Neural progenitor cell (in vitro differentiated cells): ENCODE measurements around the gene OPCML. TPM values are rescaled to one million over a fixed set of nuclear protein-coding genes. Genes with fewer than 3 reads are reported as not detected.
A peak's percentile ranks its signal among the peaks of the same experiment; 100 is the strongest.

Experiments
- DNase-seq: peaks from one replicate; pipeline ENCODE4 v3.0.0-alpha.2; 2016; ENCODE audit warnings: low spot score
- H2AFZ ChIP-seq: fragments of 200-600 bp; sonication (generic); replicated peaks from 2 replicates; pipeline ENCODE4 v1.6.1; 2016; ENCODE audit warnings: antibody characterized with exemption
- H3F3A ChIP-seq: fragments of 200-600 bp; sonication (generic); 2 replicates; pipeline ENCODE4 v1.6.1; 2016; ENCODE audit warnings: antibody characterized with exemption, low read depth
- H3K27ac ChIP-seq: fragments of 200-600 bp; sonication (generic); 2 replicates; pipeline ENCODE4 v1.5.1; 2016; ENCODE audit warnings: mild to moderate bottlenecking
- H3K27me3 ChIP-seq: fragments of 200-600 bp; sonication (generic); 2 replicates; pipeline ENCODE4 v1.6.1; 2016; ENCODE audit warnings: mild to moderate bottlenecking, moderate library complexity
- H3K36me3 ChIP-seq: fragments of 200-600 bp; sonication (generic); 2 replicates; pipeline ENCODE4 v1.5.1; 2016
- H3K4me1 ChIP-seq: fragments of 200-600 bp; sonication (generic); 2 replicates; pipeline ENCODE4 v1.6.1; 2016; ENCODE audit warnings: mixed run types
- H3K4me2 ChIP-seq: fragments of 200-600 bp; sonication (generic); 2 replicates; pipeline ENCODE4 v1.6.1; 2016
- H3K4me3 ChIP-seq: fragments of 200-600 bp; sonication (generic); 2 replicates; pipeline ENCODE4 v1.5.1; 2016
- H3K79me2 ChIP-seq: fragments of 200-600 bp; sonication (generic); 2 replicates; pipeline ENCODE4 v1.6.1; 2016; ENCODE audit warnings: low read depth
- H3K9ac ChIP-seq: fragments of 200-600 bp; sonication (generic); 2 replicates; pipeline ENCODE4 v1.6.1; 2016
- H3K9me3 ChIP-seq: fragments of 200-600 bp; sonication (generic); 2 replicates; pipeline ENCODE4 v1.5.1; 2016; ENCODE audit warnings: low read depth
- H4K20me1 ChIP-seq: fragments of 200-600 bp; sonication (generic); 2 replicates; pipeline ENCODE4 v1.6.1; 2016; ENCODE audit warnings: low read depth
- H3K27ac Mint-ChIP-seq: 3 replicates; pipeline ENCODE4 v1.8.0; 2021; ENCODE audit warnings: mixed read lengths
- H3K27me3 Mint-ChIP-seq: 2 replicates; pipeline ENCODE4 v1.8.0; 2022; ENCODE audit warnings: low read depth, mild to moderate bottlenecking, inconsistent platforms, moderate library complexity, mixed read lengths; ENCODE audit not compliant: insufficient read depth
- H3K36me3 Mint-ChIP-seq: 3 replicates; pipeline ENCODE4 v1.8.0; 2021; ENCODE audit warnings: mixed read lengths
- H3K4me1 Mint-ChIP-seq: 3 replicates; pipeline ENCODE4 v1.8.0; 2021; ENCODE audit warnings: mixed read lengths
- H3K4me3 Mint-ChIP-seq: 3 replicates; pipeline ENCODE4 v1.8.0; 2021; ENCODE audit warnings: mild to moderate bottlenecking, moderate library complexity, mixed read lengths
- H3K9me3 Mint-ChIP-seq: 3 replicates; pipeline ENCODE4 v1.8.0; 2020; ENCODE audit warnings: mixed read lengths
- EZH2 ChIP-seq: fragments of 200-600 bp; sonication (generic); IDR thresholded peaks from 2 replicates; pipeline ENCODE4 v1.6.1; 2017; ENCODE audit warnings: antibody characterized with exemption, mild to moderate bottlenecking, moderate library complexity
- EZH2phosphoT487 ChIP-seq: fragments of 200-600 bp; sonication (generic); IDR thresholded peaks from 2 replicates; pipeline ENCODE4 v1.6.1; 2017; ENCODE audit warnings: antibody characterized with exemption
- total RNA-seq: library from RNA; depleted of rRNA; stranded (reverse); fragments of >200 nt; gene quantifications from 2 replicates; pipeline ENCODE4 v1.2.3, GENCODE V29; 2015; ENCODE audit warnings: low replicate concordance
- TF ChIP-seq, protein P1 (sequence below): fragments of 200-600 bp; sonication (generic); IDR thresholded peaks from 2 replicates; pipeline ENCODE4 v1.5.1; 2017; ENCODE audit warnings: antibody characterized with exemption, mild to moderate bottlenecking

Gene OPCML
- total RNA-seq, 1 donor from 2014 or later, result 0.02 TPM

DNA sequence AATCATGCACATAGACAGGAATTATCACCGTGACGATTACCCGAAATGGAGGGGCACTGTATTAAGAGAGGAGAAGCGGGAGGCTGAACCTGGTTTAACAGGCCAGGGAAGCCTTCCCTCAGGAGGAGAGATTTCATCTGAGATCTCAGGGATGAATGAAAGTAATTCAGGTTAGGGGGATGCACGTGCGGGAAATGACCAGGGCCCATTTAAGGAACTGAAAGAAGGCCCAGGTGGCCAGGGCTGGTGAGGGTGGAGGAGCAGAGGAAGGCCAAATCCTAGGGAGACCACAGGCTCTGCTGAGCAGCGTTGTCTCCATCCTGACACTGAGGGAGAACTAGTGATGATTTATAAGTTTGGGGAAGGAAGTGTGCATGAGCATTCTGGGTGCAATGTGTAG, 16.3 kb upstream of the OPCML start:
- H3K4me1 Mint-ChIP-seq, result peaks cover 9% of the 10 kb centered on the region
- H3K79me2 ChIP-seq, result no peaks in the 10 kb centered on the region
- no peaks in the 10 kb centered on the region for H3K36me3 ChIP-seq
- H3K4me1 ChIP-seq, result peaks cover 6% of the 10 kb centered on the region
- H3K9me3 ChIP-seq, result no peaks in the 10 kb centered on the region
- H3K27me3 ChIP-seq, result no peaks in the 10 kb centered on the region
- no peak overlapping the region for H3K27ac ChIP-seq
- no peak overlapping the region for H3K9ac ChIP-seq
- H2AFZ ChIP-seq, result no peak overlapping the region
- H3K9me3 Mint-ChIP-seq, result no peaks in the 10 kb centered on the region
- H3K4me3 ChIP-seq, result no peak overlapping the region
- H3F3A ChIP-seq, result no peaks in the 10 kb centered on the region
- H4K20me1 ChIP-seq, result no peaks in the 10 kb centered on the region
- TF ChIP-seq, protein P1, sequence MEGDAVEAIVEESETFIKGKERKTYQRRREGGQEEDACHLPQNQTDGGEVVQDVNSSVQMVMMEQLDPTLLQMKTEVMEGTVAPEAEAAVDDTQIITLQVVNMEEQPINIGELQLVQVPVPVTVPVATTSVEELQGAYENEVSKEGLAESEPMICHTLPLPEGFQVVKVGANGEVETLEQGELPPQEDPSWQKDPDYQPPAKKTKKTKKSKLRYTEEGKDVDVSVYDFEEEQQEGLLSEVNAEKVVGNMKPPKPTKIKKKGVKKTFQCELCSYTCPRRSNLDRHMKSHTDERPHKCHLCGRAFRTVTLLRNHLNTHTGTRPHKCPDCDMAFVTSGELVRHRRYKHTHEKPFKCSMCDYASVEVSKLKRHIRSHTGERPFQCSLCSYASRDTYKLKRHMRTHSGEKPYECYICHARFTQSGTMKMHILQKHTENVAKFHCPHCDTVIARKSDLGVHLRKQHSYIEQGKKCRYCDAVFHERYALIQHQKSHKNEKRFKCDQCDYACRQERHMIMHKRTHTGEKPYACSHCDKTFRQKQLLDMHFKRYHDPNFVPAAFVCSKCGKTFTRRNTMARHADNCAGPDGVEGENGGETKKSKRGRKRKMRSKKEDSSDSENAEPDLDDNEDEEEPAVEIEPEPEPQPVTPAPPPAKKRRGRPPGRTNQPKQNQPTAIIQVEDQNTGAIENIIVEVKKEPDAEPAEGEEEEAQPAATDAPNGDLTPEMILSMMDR, result no peak
- no peak for TF ChIP-seq EZH2phosphoT487
- no peak for TF ChIP-seq EZH2
- H3K36me3 Mint-ChIP-seq, result no peaks in the 10 kb centered on the region
- H3K4me3 Mint-ChIP-seq, result no peak overlapping the region
- DNase-seq, result no peak
- H3K4me2 ChIP-seq, result no peak overlapping the region
- no peak overlapping the region for H3K27ac Mint-ChIP-seq
- peaks cover 4% of the 10 kb centered on the region for H3K27me3 Mint-ChIP-seq

DNA sequence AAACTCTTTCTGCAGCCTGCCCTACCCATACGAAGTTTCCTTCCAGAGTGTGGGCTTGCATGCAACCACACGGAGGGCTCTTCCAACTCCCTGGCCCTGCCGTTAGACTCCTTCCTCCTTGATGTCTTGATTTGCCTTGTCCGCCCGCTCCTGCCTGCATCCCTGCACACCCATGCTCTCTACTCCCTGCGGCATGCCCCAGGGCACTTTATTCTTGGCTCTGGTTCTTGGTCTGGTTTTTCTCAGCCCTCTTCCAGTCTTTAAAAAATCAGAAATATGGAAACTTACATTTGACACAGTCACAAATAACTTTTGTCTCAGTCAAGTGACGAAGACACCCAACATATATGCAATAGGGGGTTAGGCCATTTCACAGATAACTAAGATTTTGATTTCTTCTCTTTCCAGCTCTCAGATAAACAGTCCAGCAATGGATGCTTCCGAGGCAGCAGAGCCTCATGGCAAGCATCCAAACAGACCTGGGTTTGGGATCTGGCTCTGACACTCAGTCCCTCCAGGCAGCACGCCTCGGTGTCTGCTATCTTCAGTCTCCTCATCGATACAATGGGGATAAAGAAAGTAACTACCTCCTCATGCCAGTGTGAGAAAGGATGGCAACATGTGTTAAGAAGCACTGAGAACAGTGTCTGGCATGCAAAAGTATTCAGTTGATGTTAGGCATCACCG, 15.7 kb upstream of the OPCML start:
- Histone ChIP-seq H3K4me3 (no peak overlapping the region), H3K4me2 (no peak overlapping the region), H3K79me2 (no peaks in the 10 kb centered on the region), H4K20me1 (no peaks in the 10 kb centered on the region), H3K4me1 (peaks cover 6% of the 10 kb centered on the region), H3K27me3 (no peaks in the 10 kb centered on the region), H2AFZ (no peak overlapping the region), H3F3A (no peaks in the 10 kb centered on the region), H3K27ac (no peak overlapping the region), H3K36me3 (no peaks in the 10 kb centered on the region), H3K9ac (no peak overlapping the region), H3K9me3 (no peaks in the 10 kb centered on the region)
- H3K36me3 Mint-ChIP-seq, result no peaks in the 10 kb centered on the region
- peaks cover 4% of the 10 kb centered on the region for H3K27me3 Mint-ChIP-seq
- peaks cover 14% of the 10 kb centered on the region for H3K4me1 Mint-ChIP-seq
- H3K9me3 Mint-ChIP-seq, result no peaks in the 10 kb centered on the region
- no peak overlapping the region for H3K27ac Mint-ChIP-seq
- no peak for TF ChIP-seq EZH2
- no peak for TF ChIP-seq EZH2phosphoT487
- TF ChIP-seq, protein P1, result no peak
- H3K4me3 Mint-ChIP-seq, result no peak overlapping the region
- no peak for DNase-seq

- Histone ChIP-seq H3K4me2 (no peak overlapping the region), H3K79me2 (no peaks in the 10 kb centered on the region), H3K27me3 (no peaks in the 10 kb centered on the region), H3K4me3 (no peak overlapping the region), H3F3A (peaks cover 15% of the 10 kb centered on the region), H3K9me3 (no peaks in the 10 kb centered on the region), H3K27ac (no peak overlapping the region), H3K4me1 (peaks cover 25% of the 10 kb centered on the region), H3K9ac (no peak overlapping the region), H3K36me3 (no peaks in the 10 kb centered on the region), H4K20me1 (no peaks in the 10 kb centered on the region), H2AFZ (peak overlapping the region; percentile 92)
- Mint-ChIP-seq H3K9me3 (no peaks in the 10 kb centered on the region), H3K27me3 (peaks cover 6% of the 10 kb centered on the region), H3K36me3 (no peaks in the 10 kb centered on the region), H3K4me3 (no peak overlapping the region), H3K27ac (no peak overlapping the region), H3K4me1 (peaks cover 40% of the 10 kb centered on the region)
- TF ChIP-seq, protein P1, result no peak
- TF ChIP-seq EZH2, result no peak
- no peak for TF ChIP-seq EZH2phosphoT487
- no peak for DNase-seq
Observed at GRCh38 chr11:133545199-133545803, 13.0 kb upstream of the OPCML start.
